SH-SY5Y (cell line): ENCODE data around the gene STK32C.

Source experiments
- GATA2 ChIP-seq: IDR thresholded peaks from 2 replicates; pipeline ENCODE4 v1.6.1; 2011; ENCODE audit warnings: mild to moderate bottlenecking, low read depth, low read length
- GATA3 ChIP-seq: IDR thresholded peaks from 2 replicates; pipeline ENCODE4 v1.6.1; 2011; ENCODE audit warnings: low read depth, mild to moderate bottlenecking, low read length, moderate library complexity

DNA sequence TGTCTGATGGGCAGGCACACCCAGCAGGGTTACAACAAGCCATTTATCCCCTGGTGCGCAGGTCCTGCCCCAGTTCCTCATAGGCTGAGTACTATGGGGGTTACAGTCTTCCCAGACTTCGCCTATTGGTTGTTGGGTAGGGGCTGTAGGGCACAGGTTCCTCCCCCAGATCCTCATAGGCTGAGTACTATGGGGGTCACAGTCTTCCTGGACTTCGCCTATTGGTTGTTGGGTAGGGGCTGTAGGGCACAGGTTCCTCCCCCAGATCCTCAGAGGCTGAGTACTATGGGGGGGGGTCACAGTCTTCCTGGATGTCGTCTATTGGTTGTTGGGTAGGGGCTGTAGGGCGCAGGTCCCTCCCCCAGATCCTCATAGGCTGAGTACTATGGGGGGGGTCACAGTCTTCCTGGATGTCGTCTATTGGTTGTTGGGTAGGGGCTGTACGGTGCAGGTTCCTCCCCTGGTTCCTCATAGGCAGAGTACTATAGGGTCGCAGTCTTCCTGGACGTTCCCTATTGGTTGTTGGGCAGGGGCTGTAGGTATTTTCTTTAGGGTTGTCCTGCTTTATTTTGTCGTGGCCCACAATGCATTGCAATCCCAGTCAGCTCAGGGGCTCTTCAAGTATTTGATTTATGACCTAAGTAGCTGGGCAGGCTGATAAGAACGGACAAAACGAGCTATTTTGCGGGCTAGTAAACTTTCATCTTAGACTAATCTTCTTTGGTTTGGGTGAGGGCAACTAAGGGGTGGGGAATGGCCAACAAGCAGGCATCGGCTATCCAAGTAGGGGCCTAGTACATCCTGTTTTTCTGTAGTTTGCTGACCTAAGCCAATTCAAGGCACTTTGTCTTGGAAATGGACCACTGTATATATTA lies 27.7 kb upstream of the STK32C start:
- TF ChIP-seq GATA3: no peak
- TF ChIP-seq GATA2: no peak
